Vagina (tissue), 2 donors: ENCODE results near the gene PNPLA3. TPM values are rescaled to one million over a fixed set of nuclear protein-coding genes. Genes with fewer than 3 reads are reported as not detected.

Source experiments
- DNase-seq, 2 donors: peaks; one replicate each; pipeline ENCODE4 v3.0.0-alpha.2; 2017; ENCODE audit errors: extremely low spot score in 2 of 2
- H3K27ac ChIP-seq: fragments of 200-600 bp; sonication (generic); one replicate; pipeline ENCODE4 v1.5.1; 2019
- H3K27me3 ChIP-seq: fragments of 200-600 bp; sonication (generic); one replicate; pipeline ENCODE4 v1.5.1; 2019
- H3K36me3 ChIP-seq, 2 donors: fragments of 200-600 bp; sonication (generic); one replicate each; pipeline ENCODE4 v1.5.1; 2017 to 2019
- H3K4me1 ChIP-seq: fragments of 200-600 bp; sonication (generic); one replicate; pipeline ENCODE4 v1.5.1; 2019
- H3K4me3 ChIP-seq, 2 donors: fragments of 200-600 bp; sonication (generic); 1 replicate in 1 of 2; 2 replicates in 1 of 2; pipeline ENCODE4 v1.5.1; 2016 to 2019
- H3K9me3 ChIP-seq: fragments of 200-600 bp; sonication (generic); one replicate; pipeline ENCODE4 v1.5.1; 2019
- CTCF ChIP-seq, 3 experiments: fragments of 450-650 bp in 2 of 3; fragments of 200-600 bp in 1 of 3; sonication (generic) in 1 of 3; IDR thresholded peaks; one replicate each; pipeline ENCODE4 v1.5.1; 2017 to 2019; ENCODE audit warnings: antibody characterized with exemption in 3 of 3, mild to moderate bottlenecking in 2 of 3, moderate library complexity in 2 of 3
- POLR2A ChIP-seq, 2 donors: fragments of 450-650 bp; IDR thresholded peaks; one replicate each; pipeline ENCODE4 v1.6.1; 2017; ENCODE audit warnings: antibody characterized with exemption in 2 of 2, mild to moderate bottlenecking in 2 of 2, moderate library complexity in 2 of 2
- POLR2AphosphoS5 ChIP-seq, 2 donors: sonication (generic); formaldehyde crosslinking; IDR thresholded peaks; one replicate each; pipeline ENCODE4 v1.9.0; 2017; ENCODE audit warnings: antibody characterized with exemption in 2 of 2, mild to moderate bottlenecking in 2 of 2, low read depth in 1 of 2; ENCODE audit not compliant: insufficient read depth in 1 of 2
- intact Hi-C: fragments of 100-400 bp; cut with DNase I; formaldehyde crosslinking; loops from one replicate; pipeline ENCODE4 v1.15.1; 2023
- total RNA-seq: library from RNA; depleted of rRNA; stranded (reverse); fragments of >200 nt; gene quantifications from one replicate; pipeline ENCODE4 v1.2.3, GENCODE V29; 2016

Gene PNPLA3
- total RNA-seq, 1 donor from 2014 or later, result not detected

- DNase-seq, result no peak
- intact Hi-C loops, result loop anchor here (5.0 kb wide), 1 partner anchor 92 kb away; no protein-coding TSS in a partner anchor
- no peak for TF ChIP-seq POLR2A (IDR thresholded peaks at IDR 0.05)
- TF ChIP-seq CTCF (IDR thresholded peaks at IDR 0.05), result no peak
- no peak for TF ChIP-seq POLR2AphosphoS5 (IDR thresholded peaks at IDR 0.05; ENCODE audit: insufficient read depth in 1 of 2, low read depth in 1 of 2)
- H3K27me3 ChIP-seq, result no peaks in the 10 kb centered on the region
- H3K9me3 ChIP-seq, result no peaks in the 10 kb centered on the region
- no peak overlapping the region for H3K4me3 ChIP-seq
- H3K36me3 ChIP-seq, result peaks cover 0 to 69% of the 10 kb centered on the region in 2 donors
- H3K4me1 ChIP-seq, result no peaks in the 10 kb centered on the region
- H3K27ac ChIP-seq, result no peak overlapping the region
Measured at GRCh38 chr22:43990044-43990443, 66.4 kb downstream of the PNPLA3 start.

- Histone ChIP-seq H3K9me3 (no peaks in the 10 kb centered on the region), H3K4me1 (no peaks in the 10 kb centered on the region), H3K27ac (no peak overlapping the region), H3K36me3 (peaks cover 0 to 70% of the 10 kb centered on the region in 2 donors), H3K4me3 (no peak overlapping the region), H3K27me3 (no peaks in the 10 kb centered on the region)
- no peak for DNase-seq
- intact Hi-C loops, result loop anchor here (2.0 to 5.0 kb wide), 2 partner anchors 91 to 635 kb away; no protein-coding TSS in a partner anchor
- TF ChIP-seq POLR2AphosphoS5 (IDR thresholded peaks at IDR 0.05; ENCODE audit: insufficient read depth in 1 of 2, low read depth in 1 of 2) (no peak), CTCF (IDR thresholded peaks at IDR 0.05) (no peak), POLR2A (IDR thresholded peaks at IDR 0.05) (no peak)
Measured at GRCh38 chr22:43991316-43992020, 67.9 kb downstream of the PNPLA3 start.

DNA sequence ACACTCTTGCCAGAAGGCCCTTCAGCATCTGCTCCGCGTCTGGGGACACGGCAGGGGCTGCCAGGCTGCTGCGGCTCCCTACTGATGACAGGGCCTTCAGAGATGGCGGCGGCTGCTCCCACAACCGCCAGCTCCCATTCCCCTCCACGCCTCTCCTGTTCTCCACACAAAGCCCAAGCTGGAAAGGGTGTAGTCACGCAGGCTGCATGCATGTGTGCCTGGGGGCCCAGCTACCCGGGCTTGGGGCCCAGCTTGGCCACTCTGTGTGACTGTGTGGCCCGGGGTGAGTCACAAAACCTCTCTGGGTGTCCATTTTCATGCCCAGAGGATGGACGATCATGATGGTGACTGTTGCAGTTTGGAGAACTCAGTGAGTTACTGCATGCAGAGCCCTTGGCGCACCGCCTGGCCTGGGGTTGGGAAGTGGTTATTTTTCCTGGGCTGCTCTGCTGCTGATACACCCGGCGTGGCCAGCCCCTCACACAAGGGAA lies 68.8 kb downstream of the PNPLA3 start:
- TF ChIP-seq POLR2A (IDR thresholded peaks at IDR 0.05) (no peak), CTCF (IDR thresholded peaks at IDR 0.05) (no peak), POLR2AphosphoS5 (IDR thresholded peaks at IDR 0.05; ENCODE audit: insufficient read depth in 1 of 2, low read depth in 1 of 2) (no peak)
- H3K4me1 ChIP-seq, result no peaks in the 10 kb centered on the region
- H3K4me3 ChIP-seq, result no peak overlapping the region
- H3K27ac ChIP-seq, result no peak overlapping the region
- no peaks in the 10 kb centered on the region for H3K9me3 ChIP-seq
- intact Hi-C loops, result loop anchor here (2.0 to 5.0 kb wide), 2 partner anchors 90 to 634 kb away; no protein-coding TSS in a partner anchor
- DNase-seq, result no peak
- peaks cover 0 to 72% of the 10 kb centered on the region in 2 donors for H3K36me3 ChIP-seq
- no peaks in the 10 kb centered on the region for H3K27me3 ChIP-seq

- Histone ChIP-seq H3K27ac (no peak overlapping the region), H3K4me3 (no peak overlapping the region), H3K36me3 (peaks cover 0 to 72% of the 10 kb centered on the region in 2 donors), H3K4me1 (no peaks in the 10 kb centered on the region), H3K9me3 (no peaks in the 10 kb centered on the region), H3K27me3 (no peaks in the 10 kb centered on the region)
- intact Hi-C loops, result loop anchor here (2.0 to 5.0 kb wide), 2 partner anchors 89 to 634 kb away; no protein-coding TSS in a partner anchor
- DNase-seq, result no peak
- no peak for TF ChIP-seq POLR2AphosphoS5 (IDR thresholded peaks at IDR 0.05; ENCODE audit: insufficient read depth in 1 of 2, low read depth in 1 of 2)
- peak; percentile 91 to 93 (median 92) for TF ChIP-seq CTCF (IDR thresholded peaks at IDR 0.05)
- no peak for TF ChIP-seq POLR2A (IDR thresholded peaks at IDR 0.05)
Measured at GRCh38 chr22:43993072-43993760, 69.6 kb downstream of the PNPLA3 start.
